Measurements from ENCODE around the gene SH2D3A. TPM values are rescaled to one million over a fixed set of nuclear protein-coding genes. Genes with fewer than 3 reads are reported as not detected.

SH2D3A gene
- total and polyA plus RNA-seq, 2 of the 4 experiments (the other 2 are of a cell fraction): under 0.01 to 0.09 TPM

- Histone ChIP-seq H3K79me1 (ENCODE audit: low read depth in 1 of 2, low read length in 2 of 2) (no peaks in the 10 kb centered on the region), H4K20me1 (ENCODE audit: insufficient read depth, low read length) (no peaks in the 10 kb centered on the region), H3K9ac (ENCODE audit: low read depth, low read length) (no peak overlapping the region), H2BK20ac (ENCODE audit: low read depth, low read length) (no peak overlapping the region), H3K14ac (replicated peaks; ENCODE audit: low read depth, low read length) (no peak overlapping the region), H3K9me1 (ENCODE audit: insufficient read depth, low read length) (no peaks in the 10 kb centered on the region), H3K36me3 (ENCODE audit: control insufficient read depth, insufficient read depth, low read length) (no peaks in the 10 kb centered on the region), H3K4me2 (ENCODE audit: low read depth, low read length) (no peak overlapping the region), H2AK5ac (ENCODE audit: low read depth, low read length) (no peak overlapping the region), H2AFZ (replicated peaks; ENCODE audit: low read length, poor library complexity) (no peak overlapping the region), H3K27me3 (ENCODE audit: control insufficient read depth, insufficient read depth, low read length) (no peaks in the 10 kb centered on the region), H3K9me3 (ENCODE audit: control insufficient read depth, insufficient read depth, low read length) (no peaks in the 10 kb centered on the region), H3K56ac (ENCODE audit: extremely low read depth, insufficient read depth, low read length) (no peak overlapping the region), H2BK5ac (ENCODE audit: low read depth, low read length, poor library complexity, severe bottlenecking) (no peak overlapping the region), H2AK9ac (replicated peaks; ENCODE audit: low read depth, low read length, poor library complexity) (no peak overlapping the region), H3K4me1 (ENCODE audit: control insufficient read depth, insufficient read depth, low read length) (no peaks in the 10 kb centered on the region), H4K91ac (ENCODE audit: insufficient read depth, low read depth, low read length) (no peak overlapping the region), H2BK15ac (ENCODE audit: low read depth, low read length) (no peak overlapping the region), H4K8ac (ENCODE audit: low read depth in 2 of 2, low read length in 2 of 2) (no peak overlapping the region), H3K27ac (ENCODE audit: insufficient read depth, low read length) (no peak overlapping the region), H4K5ac (ENCODE audit: low read depth, low read length) (no peak overlapping the region), H3K18ac (ENCODE audit: low read depth, low read length) (no peak overlapping the region), H2BK120ac (ENCODE audit: low read depth, low read length) (no peak overlapping the region), H3K4ac (ENCODE audit: low read depth, low read length) (no peak overlapping the region), H3K4me3 (ENCODE audit: insufficient read depth, low read depth, low read length) (no peak overlapping the region), H3K23ac (ENCODE audit: low read depth, low read length) (no peak overlapping the region)
- TF ChIP-seq SMC3 (IDR thresholded peaks at IDR 0.05; ENCODE audit: low read depth, low read length) (no peak), CEBPB (IDR thresholded peaks at IDR 0.05; ENCODE audit: low read depth, low read length) (no peak), BHLHE40 (IDR thresholded peaks at IDR 0.05; ENCODE audit: low read depth, low read length) (no peak), CTCF (conservative IDR thresholded peaks at IDR 0.05; ENCODE audit: low read depth, low read length) (no peak), MXI1 (IDR thresholded peaks at IDR 0.05; ENCODE audit: borderline replicate concordance, low read depth, low read length) (no peak), USF2 (IDR thresholded peaks at IDR 0.05; ENCODE audit: low read depth, low read length) (no peak), NFE2L2 (IDR thresholded peaks at IDR 0.05; ENCODE audit: low read depth, low read length) (no peak), RCOR1 (IDR thresholded peaks at IDR 0.05; ENCODE audit: insufficient replicate concordance, low read length) (no peak), MAZ (IDR thresholded peaks at IDR 0.05; ENCODE audit: borderline replicate concordance, low read depth, low read length) (no peak)
- in situ Hi-C loops (cut with MboI; ENCODE audit: low sequenced_read_pairs): no loop called here
- intact Hi-C loops (cut with micrococcal nuclease): no loop called here
- ChIA-PET CTCF (no interaction called here), POLR2A (ENCODE audit: unreplicated experiment) (no interaction called here)
- dilution Hi-C loops (cut with HindIII; ENCODE audit: low sequenced_read_pairs, unreplicated experiment): no loop called here
- WGBS, 2 experiments (ENCODE audit: extremely low coverage in 2 of 2, insufficient read length in 1 of 2): 90% methylated on average over 5 of the region's 17 CpGs; no CpG with 5 or more reads in 1 of the 2 experiments
- ATAC-seq (ENCODE audit: low read depth) (no peak), DNase-seq (no peak)
- no TSS peak for BruUV-seq (replicated peaks)
These were observed 6.6 kb downstream of the SH2D3A start for GRCh38 chr19:6760606-6761005.

Measured in IMR-90 (cell line).